ENCODE measurements around the gene RIMBP3C. TPM values are rescaled to one million over a fixed set of nuclear protein-coding genes. Genes with fewer than 3 reads are reported as not detected.
"Not testable (repeated sequence)": the region's sequence is repeated elsewhere in the genome, so short reads cannot be mapped to it uniquely, and the experiment has no call there.

The RIMBP3C gene
- total and polyA plus RNA-seq, 2 of the 8 experiments (the other 6 are each of a cell fraction or from before 2014, with no cell fraction given) = 0.08 TPM; not detected in 1

- H4K91ac ChIP-seq (replicated peaks; ENCODE audit: insufficient read length, low read length); H4K8ac ChIP-seq (ENCODE audit: extremely low read depth, insufficient read depth, low read length); H3K4me2 ChIP-seq (ENCODE audit: insufficient read depth in 1 of 2, low read depth in 2 of 2, low read length in 2 of 2); H3K36me3 ChIP-seq (ENCODE audit: control insufficient read depth in 2 of 4, insufficient read depth in 4 of 4, low read length in 3 of 4); H3K56ac ChIP-seq (replicated peaks; ENCODE audit: insufficient read length, low read depth, low read length); H2BK120ac ChIP-seq (replicated peaks; ENCODE audit: low read depth, low read length); H2AK5ac ChIP-seq (ENCODE audit: low read depth, low read length); H2BK15ac ChIP-seq (ENCODE audit: low read length); H3K4me3 ChIP-seq (ENCODE audit: extremely low read depth in 1 of 4, insufficient read depth in 2 of 4, low read depth in 3 of 4, low read length in 4 of 4); H4K5ac ChIP-seq (ENCODE audit: insufficient read length, low read depth, low read length); H3K9ac ChIP-seq (replicated peaks in 1 of 4; ENCODE audit: extremely low read depth in 1 of 4, low read depth in 3 of 4, low read length in 3 of 4); H2BK5ac ChIP-seq (ENCODE audit: low read depth, low read length); H3K14ac ChIP-seq (ENCODE audit: insufficient read length); H3K79me1 ChIP-seq (ENCODE audit: low read depth, low read length); H2BK20ac ChIP-seq (ENCODE audit: low read length); H3K23ac ChIP-seq (ENCODE audit: insufficient read length); H3K18ac ChIP-seq (ENCODE audit: extremely low read depth, low read length); H3K4ac ChIP-seq (replicated peaks; ENCODE audit: insufficient read length, low read depth, low read length); H3K27ac ChIP-seq (ENCODE audit: low read depth, low read length); H2BK12ac ChIP-seq (ENCODE audit: low read depth, low read length); FAIRE-seq; H2AFZ ChIP-seq (ENCODE audit: low read length); DNase-seq (ENCODE audit: low read depth in 1 of 2, low spot score in 2 of 2); H3K4me1 ChIP-seq (replicated peaks in 1 of 4; ENCODE audit: control insufficient read depth in 3 of 4, insufficient read depth in 4 of 4, low read length in 3 of 4); POLR2A ChIA-PET (ENCODE audit: partially characterized antibody); H3K23me2 ChIP-seq (ENCODE audit: low read depth, low read length); H3K9me3 ChIP-seq (ENCODE audit: insufficient read depth in 2 of 2, low read depth in 1 of 2, low read length in 1 of 2); CTCF ChIA-PET (ENCODE audit: partially characterized antibody); H3K79me2 ChIP-seq (ENCODE audit: control insufficient read depth in 1 of 2, insufficient read depth in 2 of 2, low read length in 2 of 2); H3K27me3 ChIP-seq (replicated peaks in 1 of 4; ENCODE audit: control insufficient read depth in 3 of 4, extremely low read depth in 1 of 4, insufficient read depth in 3 of 4, low read length in 3 of 4); H4K20me1 ChIP-seq (replicated peaks in 1 of 2; ENCODE audit: control insufficient read depth in 1 of 2, insufficient read depth in 2 of 2, low read length in 2 of 2): not testable (repeated sequence)
- no CpG with 5 or more reads among the region's 20 CpGs for WGBS, 2 experiments (ENCODE audit: extremely low coverage in 1 of 2, insufficient coverage in 1 of 2, insufficient read length in 1 of 2, insufficient replicate concordance in 2 of 2, low coverage in 1 of 2, low lambda C conversion rate in 2 of 2, missing lambda C conversion rate in 1 of 2)
Measured at GRCh38 chr22:21532863-21533648, 18.2 kb downstream of the RIMBP3C start.

- H3K79me1 ChIP-seq (ENCODE audit: low read depth, low read length); H3K27me3 ChIP-seq (replicated peaks in 1 of 4; ENCODE audit: control insufficient read depth in 3 of 4, extremely low read depth in 1 of 4, insufficient read depth in 3 of 4, low read length in 3 of 4); H3K9ac ChIP-seq (replicated peaks in 1 of 4; ENCODE audit: extremely low read depth in 1 of 4, low read depth in 3 of 4, low read length in 3 of 4); H4K5ac ChIP-seq (ENCODE audit: insufficient read length, low read depth, low read length); H3K23ac ChIP-seq (ENCODE audit: insufficient read length); H2AK5ac ChIP-seq (ENCODE audit: low read depth, low read length); H3K4me2 ChIP-seq (ENCODE audit: insufficient read depth in 1 of 2, low read depth in 2 of 2, low read length in 2 of 2); DNase-seq (ENCODE audit: low read depth in 1 of 2, low spot score in 2 of 2); H3K4me1 ChIP-seq (replicated peaks in 1 of 4; ENCODE audit: control insufficient read depth in 3 of 4, insufficient read depth in 4 of 4, low read length in 3 of 4); H3K4me3 ChIP-seq (ENCODE audit: extremely low read depth in 1 of 4, insufficient read depth in 2 of 4, low read depth in 3 of 4, low read length in 4 of 4); FAIRE-seq; H3K18ac ChIP-seq (ENCODE audit: extremely low read depth, low read length); H2BK20ac ChIP-seq (ENCODE audit: low read length); H2BK15ac ChIP-seq (ENCODE audit: low read length); H2BK5ac ChIP-seq (ENCODE audit: low read depth, low read length); H4K91ac ChIP-seq (replicated peaks; ENCODE audit: insufficient read length, low read length); H4K20me1 ChIP-seq (replicated peaks in 1 of 2; ENCODE audit: control insufficient read depth in 1 of 2, insufficient read depth in 2 of 2, low read length in 2 of 2); POLR2A ChIA-PET (ENCODE audit: partially characterized antibody); H3K9me3 ChIP-seq (ENCODE audit: insufficient read depth in 2 of 2, low read depth in 1 of 2, low read length in 1 of 2); H2BK12ac ChIP-seq (ENCODE audit: low read depth, low read length); CTCF ChIA-PET (ENCODE audit: partially characterized antibody); H3K79me2 ChIP-seq (ENCODE audit: control insufficient read depth in 1 of 2, insufficient read depth in 2 of 2, low read length in 2 of 2); H4K8ac ChIP-seq (ENCODE audit: extremely low read depth, insufficient read depth, low read length); H3K27ac ChIP-seq (ENCODE audit: low read depth, low read length); H3K56ac ChIP-seq (replicated peaks; ENCODE audit: insufficient read length, low read depth, low read length); H3K14ac ChIP-seq (ENCODE audit: insufficient read length); H3K4ac ChIP-seq (replicated peaks; ENCODE audit: insufficient read length, low read depth, low read length); H2AFZ ChIP-seq (ENCODE audit: low read length); H2BK120ac ChIP-seq (replicated peaks; ENCODE audit: low read depth, low read length); H3K36me3 ChIP-seq (ENCODE audit: control insufficient read depth in 2 of 4, insufficient read depth in 4 of 4, low read length in 3 of 4); H3K23me2 ChIP-seq (ENCODE audit: low read depth, low read length): not testable (repeated sequence)
- WGBS, 2 experiments (ENCODE audit: extremely low coverage in 1 of 2, insufficient coverage in 1 of 2, insufficient read length in 1 of 2, insufficient replicate concordance in 2 of 2, low coverage in 1 of 2, low lambda C conversion rate in 2 of 2, missing lambda C conversion rate in 1 of 2) = no CpG with 5 or more reads among the region's 5 CpGs
Measured at GRCh38 chr22:21531525-21531924, 19.7 kb downstream of the RIMBP3C start.
